D721Med (cell line): ENCODE measurements around the gene TRIM24.
"Not testable (repeated sequence)": the region's sequence is repeated elsewhere in the genome, so short reads cannot be mapped to it uniquely, and the experiment has no call there.

ENCODE experiments used
- DNase-seq: peaks from one replicate; pipeline ENCODE4 v3.0.0; 2011; ENCODE audit warnings: low spot score; ENCODE audit not compliant: insufficient read length
- FAIRE-seq: peaks from 2 replicates; lab custom pipeline; 2011; peaks lifted over from hg19 to GRCh38; lab: Jason Lieb, UNC
- CTCF ChIP-seq: IDR thresholded peaks from 2 replicates; pipeline ENCODE4 v1.5.1; 2012; ENCODE audit warnings: mild to moderate bottlenecking, control low read depth; ENCODE audit not compliant: insufficient read depth; ENCODE audit errors: missing control alignments

TRIM24 gene

DNA sequence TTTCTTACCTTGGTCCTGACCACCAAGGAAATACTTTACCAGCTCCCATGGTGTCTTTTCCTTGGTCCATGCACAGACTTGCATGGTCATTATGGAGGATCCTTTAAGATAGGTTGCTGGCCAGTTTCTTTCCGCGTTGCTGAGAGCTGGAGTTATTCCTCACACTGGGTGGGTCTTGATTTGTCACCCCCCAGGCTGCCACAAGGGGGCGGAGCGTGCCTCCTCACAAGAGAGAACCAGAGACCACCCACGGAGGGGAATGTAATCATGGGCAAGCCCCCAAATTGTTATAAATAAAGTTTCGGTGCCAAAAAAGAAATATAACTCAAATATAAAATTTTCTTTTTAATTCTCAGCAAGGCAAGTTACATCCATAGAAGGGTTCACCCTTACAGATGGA, 10.5 kb upstream of the TRIM24 start:
- FAIRE-seq (no peak), DNase-seq (no peak)
- peak; percentile 13 for TF ChIP-seq CTCF

- no peak for TF ChIP-seq CTCF
- FAIRE-seq (no peak), DNase-seq (no peak)
Measured at GRCh38 chr7:138455609-138456008, 4.5 kb upstream of the TRIM24 start.

DNA sequence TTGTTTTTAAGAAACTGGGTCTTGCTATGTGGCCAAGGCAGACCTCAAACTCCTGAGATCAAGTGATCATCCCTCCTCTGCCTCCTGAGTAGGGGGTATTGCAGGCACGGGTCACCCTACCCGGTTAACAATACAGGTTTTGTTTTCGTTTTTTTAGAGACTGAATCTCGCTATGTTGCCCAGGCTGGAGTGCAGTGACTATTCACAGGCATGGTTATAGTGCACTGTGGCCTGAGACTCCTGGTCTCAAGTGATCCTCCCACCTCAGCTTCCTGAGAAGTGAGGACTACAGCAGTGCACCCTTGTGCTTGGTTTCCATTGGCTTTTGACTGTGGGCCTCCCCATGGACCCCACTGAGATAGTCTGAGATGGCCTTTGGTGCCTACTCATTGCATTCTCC, 3.8 kb upstream of the TRIM24 start:
- DNase-seq = no peak
- no peak for FAIRE-seq
- TF ChIP-seq CTCF = no peak

GRCh38 chr7:138458576-138459412, 1.3 kb upstream of the TRIM24 start:
- no peak for TF ChIP-seq CTCF
- FAIRE-seq = no peak
- no peak for DNase-seq

- FAIRE-seq = no peak
- no peak for TF ChIP-seq CTCF
- DNase-seq = peak; percentile 77
Measured at GRCh38 chr7:138459413-138460175, 465 bp upstream of the TRIM24 start.

DNA sequence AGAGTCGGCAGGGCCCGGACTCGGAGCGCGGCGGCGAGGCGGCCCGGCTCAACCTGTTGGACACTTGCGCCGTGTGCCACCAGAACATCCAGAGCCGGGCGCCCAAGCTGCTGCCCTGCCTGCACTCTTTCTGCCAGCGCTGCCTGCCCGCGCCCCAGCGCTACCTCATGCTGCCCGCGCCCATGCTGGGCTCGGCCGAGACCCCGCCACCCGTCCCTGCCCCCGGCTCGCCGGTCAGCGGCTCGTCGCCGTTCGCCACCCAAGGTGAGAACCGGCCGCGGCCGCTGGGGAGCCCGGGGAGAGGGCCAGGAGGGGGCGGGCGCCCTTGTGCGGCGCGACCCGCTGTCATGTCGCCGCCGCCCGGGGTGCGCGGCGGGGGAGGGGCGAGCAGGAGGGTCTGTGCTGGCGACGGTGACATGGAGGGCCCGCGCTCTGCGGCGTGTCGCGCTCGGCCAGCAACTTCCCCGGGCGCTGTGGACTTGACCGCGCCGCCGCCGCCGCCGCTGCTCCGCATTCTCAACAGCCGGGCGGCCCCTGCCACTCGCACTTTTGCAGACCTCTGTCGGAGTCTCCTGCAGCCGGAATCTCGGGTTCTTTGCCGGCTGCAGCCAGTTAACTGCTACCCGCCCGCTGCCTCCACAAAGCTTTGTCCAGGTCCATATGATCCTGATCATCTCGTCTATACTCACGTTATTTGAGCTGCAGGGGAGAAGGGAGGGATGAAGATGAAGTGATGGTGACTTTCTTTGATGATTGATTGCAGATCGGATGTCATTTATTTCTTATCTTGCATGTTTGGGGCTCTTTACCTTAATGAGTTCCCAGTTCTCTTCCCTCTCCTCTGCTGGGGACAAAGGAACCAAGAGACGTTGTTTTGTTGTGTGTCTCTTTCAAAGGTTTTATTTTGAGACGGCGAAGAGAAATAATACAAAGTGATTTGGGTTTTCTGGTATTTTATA, 869 bp downstream of the TRIM24 start:
- TF ChIP-seq CTCF = no peak
- FAIRE-seq (no peak), DNase-seq (no peak)

GRCh38 chr7:138463291-138463618, 3.2 kb downstream of the TRIM24 start:
- FAIRE-seq, DNase-seq: not testable (repeated sequence)
